SK-N-SH treated with all-trans-retinoic acid at 6 μM for 48 hours (cell line): ENCODE data around the gene KCMF1.

Experiments
- ATAC-seq: fragments of 200-7000 bp; cut with Tn5 transposase; 3 replicates; pipeline ENCODE4 v1.9.1; 2020; ENCODE audit warnings: mild to moderate bottlenecking, moderate library complexity
- ARNTL ChIP-seq: fragments of 450-650 bp; formaldehyde crosslinking; IDR thresholded peaks from 2 replicates; pipeline ENCODE4 v1.5.0; 2020; ENCODE audit warnings: low read depth, mild to moderate bottlenecking, moderate library complexity, borderline replicate concordance
- BACH2 ChIP-seq: fragments of 250-450 bp; sonication (Bioruptor Pico); IDR thresholded peaks from 2 replicates; pipeline ENCODE4 v1.9.0; 2021; ENCODE audit warnings: mild to moderate bottlenecking, borderline replicate concordance
- CSDC2 ChIP-seq: fragments of 250-450 bp; sonication (Bioruptor Pico); IDR thresholded peaks from 2 replicates; pipeline ENCODE4 v1.5.0; 2020; ENCODE audit warnings: mild to moderate bottlenecking, moderate library complexity
- CSRNP3 ChIP-seq: fragments of 250-450 bp; sonication (Bioruptor Pico); IDR thresholded peaks from 2 replicates; pipeline ENCODE4 v1.5.1; 2021; ENCODE audit warnings: mild to moderate bottlenecking, moderate library complexity
- ESRRG ChIP-seq: fragments of 250-450 bp; sonication (Bioruptor Pico); IDR thresholded peaks from 2 replicates; pipeline ENCODE4 v1.6.1; 2021; ENCODE audit warnings: mild to moderate bottlenecking
- GLIS3 ChIP-seq: fragments of 250-450 bp; sonication (Bioruptor Pico); IDR thresholded peaks from 2 replicates; pipeline ENCODE4 v1.5.0; 2020; ENCODE audit warnings: mild to moderate bottlenecking, moderate library complexity
- ISL1 ChIP-seq: fragments of 250-450 bp; sonication (Bioruptor Pico); IDR thresholded peaks from 2 replicates; pipeline ENCODE4 v2.1.2; 2022; ENCODE audit warnings: mild to moderate bottlenecking, moderate library complexity
- OSR1 ChIP-seq: fragments of 250-450 bp; sonication (Bioruptor Pico); IDR thresholded peaks from 2 replicates; pipeline ENCODE4 v1.8.0; 2022; ENCODE audit warnings: moderate library complexity, mild to moderate bottlenecking, inconsistent platforms
- PATZ1 ChIP-seq: fragments of 250-450 bp; sonication (Bioruptor Pico); IDR thresholded peaks from 2 replicates; pipeline ENCODE4 v1.8.0; 2020; ENCODE audit warnings: mild to moderate bottlenecking, moderate library complexity, borderline replicate concordance
- POU6F1 ChIP-seq: fragments of 250-450 bp; sonication (Bioruptor Pico); IDR thresholded peaks from 2 replicates; pipeline ENCODE4 v1.8.0; 2021; ENCODE audit warnings: low read depth, mild to moderate bottlenecking, moderate library complexity, borderline replicate concordance
- PPARA ChIP-seq: fragments of 250-450 bp; sonication (Bioruptor Pico); IDR thresholded peaks from 2 replicates; pipeline ENCODE4 v1.5.0; 2020; ENCODE audit warnings: mild to moderate bottlenecking, borderline replicate concordance
- RARB ChIP-seq: fragments of 250-450 bp; sonication (Bioruptor Pico); IDR thresholded peaks from 2 replicates; pipeline ENCODE4 v1.8.0; 2021; ENCODE audit warnings: mild to moderate bottlenecking, moderate library complexity
- TCF4 ChIP-seq: fragments of 250-450 bp; sonication (Bioruptor Pico); IDR thresholded peaks from 2 replicates; pipeline ENCODE4 v1.8.0; 2021; ENCODE audit warnings: mild to moderate bottlenecking, moderate library complexity, borderline replicate concordance
- TOX ChIP-seq: fragments of 250-450 bp; sonication (Bioruptor Pico); IDR thresholded peaks from 2 replicates; pipeline ENCODE4 v1.8.0; 2021; ENCODE audit warnings: mild to moderate bottlenecking, moderate library complexity, borderline replicate concordance
- ZC3H10 ChIP-seq: fragments of 250-450 bp; sonication (Bioruptor Pico); IDR thresholded peaks from 2 replicates; pipeline ENCODE4 v1.5.1; 2021; ENCODE audit warnings: mild to moderate bottlenecking, moderate library complexity
- ZFP3 ChIP-seq: fragments of 250-450 bp; sonication (Bioruptor Pico); IDR thresholded peaks from 2 replicates; pipeline ENCODE4 v1.5.0; 2020; ENCODE audit warnings: mild to moderate bottlenecking, moderate library complexity
- ZNF565 ChIP-seq: fragments of 450-650 bp; formaldehyde crosslinking; conservative IDR thresholded peaks from 2 replicates; pipeline ENCODE4 v1.5.0; 2020; ENCODE audit warnings: low read depth, mild to moderate bottlenecking, moderate library complexity
- ZNF70 ChIP-seq: fragments of 450-650 bp; formaldehyde crosslinking; IDR thresholded peaks from 2 replicates; pipeline ENCODE4 v1.5.0; 2020; ENCODE audit warnings: mild to moderate bottlenecking, moderate library complexity
- ZNF8 ChIP-seq: fragments of 450-650 bp; formaldehyde crosslinking; IDR thresholded peaks from 2 replicates; pipeline ENCODE4 v1.5.0; 2020; ENCODE audit warnings: mild to moderate bottlenecking, moderate library complexity
- TF ChIP-seq, protein P1 (sequence below): fragments of 250-450 bp; sonication (Bioruptor Pico); IDR thresholded peaks from 2 replicates; pipeline ENCODE4 v1.5.1; 2020; ENCODE audit warnings: low read depth, mild to moderate bottlenecking, moderate library complexity

Gene KCMF1

DNA sequence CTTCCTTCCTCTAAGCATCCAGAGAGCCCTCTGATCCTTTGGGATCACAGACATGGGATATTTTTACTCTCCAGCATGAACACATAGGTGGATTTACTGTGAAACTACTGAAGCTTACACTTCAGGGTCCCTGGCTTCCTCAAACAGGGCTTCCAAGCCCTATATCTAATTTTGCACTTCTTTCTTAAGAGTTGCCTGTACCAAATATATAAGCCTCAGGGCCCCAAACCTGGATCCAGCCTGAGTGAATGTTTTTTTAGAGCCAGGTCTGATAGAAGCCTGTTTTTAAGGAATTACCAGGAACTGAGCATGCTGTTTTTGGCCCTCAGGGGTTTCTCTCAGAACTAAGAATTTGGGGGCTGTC, 13.2 kb upstream of the KCMF1 start:
- TF ChIP-seq POU6F1 (CRISPR knock-in tag) (no peak), ESRRG (no peak), CSRNP3 (no peak), PPARA (no peak), PATZ1 (no peak), ZNF70 (no peak), ZNF8 (no peak), CSDC2 (CRISPR knock-in tag) (no peak), ZFP3 (CRISPR knock-in tag) (no peak), ZNF565 (CRISPR knock-in tag) (no peak), ZC3H10 (no peak), ARNTL (no peak), TCF4 (CRISPR knock-in tag) (no peak), TOX (CRISPR knock-in tag) (no peak), GLIS3 (no peak), BACH2 (CRISPR knock-in tag) (no peak)
- TF ChIP-seq, protein P1, sequence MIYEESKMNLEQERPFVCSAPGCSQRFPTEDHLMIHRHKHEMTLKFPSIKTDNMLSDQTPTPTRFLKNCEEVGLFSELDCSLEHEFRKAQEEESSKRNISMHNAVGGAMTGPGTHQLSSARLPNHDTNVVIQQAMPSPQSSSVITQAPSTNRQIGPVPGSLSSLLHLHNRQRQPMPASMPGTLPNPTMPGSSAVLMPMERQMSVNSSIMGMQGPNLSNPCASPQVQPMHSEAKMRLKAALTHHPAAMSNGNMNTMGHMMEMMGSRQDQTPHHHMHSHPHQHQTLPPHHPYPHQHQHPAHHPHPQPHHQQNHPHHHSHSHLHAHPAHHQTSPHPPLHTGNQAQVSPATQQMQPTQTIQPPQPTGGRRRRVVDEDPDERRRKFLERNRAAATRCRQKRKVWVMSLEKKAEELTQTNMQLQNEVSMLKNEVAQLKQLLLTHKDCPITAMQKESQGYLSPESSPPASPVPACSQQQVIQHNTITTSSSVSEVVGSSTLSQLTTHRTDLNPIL, result no peak

GRCh38 chr2:84958135-84959059, 12.6 kb upstream of the KCMF1 start:
- TF ChIP-seq TCF4 (CRISPR knock-in tag) (no peak), POU6F1 (CRISPR knock-in tag) (0 out of 2 replicates have a peak, but pooled peaks have one; percentile 61), ZFP3 (CRISPR knock-in tag) (0 out of 2 replicates have a peak, but pooled peaks have one; percentile 62), RARB (CRISPR knock-in tag) (no peak; the same call in 1 of the 2 replicates), CSDC2 (CRISPR knock-in tag) (0 out of 2 replicates have a peak, but pooled peaks have one; percentile 18), OSR1 (0 out of 2 replicates have a peak, but pooled peaks have one; percentile 17), PATZ1 (peak; percentile 32; the same call in 1 of the 2 replicates), ISL1 (CRISPR knock-in tag) (peak; percentile 66)
- peak; percentile 82 for ATAC-seq

More for the DNA sequence above, 13.2 kb upstream of the KCMF1 start:
- ATAC-seq, result peak; percentile 2; the same call in 2 of the 3 replicates
